HG02870 (cell line): ENCODE measurements around the gene SRGAP2B.
"Not testable (repeated sequence)": the region's sequence is repeated elsewhere in the genome, so short reads cannot be mapped to it uniquely, and the experiment has no call there.

Source experiments
- ATAC-seq: cut with Tn5 transposase; IDR thresholded peaks from one replicate; pipeline ENCODE4 v1.9.1; 2021; ENCODE audit warnings: mild to moderate bottlenecking, moderate library complexity; ENCODE audit not compliant: unreplicated experiment

SRGAP2B gene

DNA sequence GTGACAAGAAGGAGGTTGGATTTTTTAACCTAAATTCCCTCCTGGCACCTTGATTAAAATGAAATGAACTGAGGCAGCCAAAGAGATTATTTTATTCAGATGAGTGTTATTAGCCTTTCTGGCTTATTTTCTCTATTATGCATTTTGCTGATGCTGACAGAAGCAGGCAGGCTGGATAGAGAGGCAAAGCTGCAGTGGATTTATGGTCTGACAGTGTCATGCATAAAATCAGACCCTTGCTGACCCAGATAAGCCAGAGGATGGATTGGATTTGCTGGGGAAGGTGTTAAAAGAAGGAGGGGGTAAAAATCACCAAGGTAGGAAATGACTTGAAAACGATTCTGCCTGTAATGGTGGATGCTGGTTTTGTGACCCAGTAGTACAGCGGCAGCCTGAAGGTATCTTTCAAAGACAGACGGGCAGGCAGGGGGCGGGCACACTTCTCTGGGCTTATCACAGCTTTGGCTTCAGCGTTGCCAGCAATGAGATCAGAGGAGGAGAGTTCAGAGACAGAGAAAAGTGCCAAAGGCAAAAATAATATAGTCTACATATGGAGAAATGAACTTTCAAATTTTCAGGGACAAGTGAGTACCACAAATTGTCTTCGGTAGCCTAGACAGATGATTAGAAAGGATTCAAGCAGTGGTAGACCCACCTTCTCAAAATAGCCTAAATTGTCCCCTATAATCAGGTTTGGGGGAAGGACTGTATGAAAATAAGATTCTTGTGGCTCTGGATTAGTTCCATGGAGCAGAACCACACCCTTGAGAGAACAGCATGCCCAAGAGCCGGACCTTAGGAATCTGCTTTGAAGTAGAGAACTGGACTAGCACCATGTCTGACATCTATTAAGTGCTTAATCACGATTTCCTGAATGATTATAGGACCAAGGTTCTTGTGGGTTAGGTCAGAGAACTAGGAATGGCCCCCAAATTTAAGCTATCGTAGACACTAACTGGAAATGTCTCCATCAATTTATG lies 133.2 kb downstream of the SRGAP2B start:
- ATAC-seq: not testable (repeated sequence)

DNA sequence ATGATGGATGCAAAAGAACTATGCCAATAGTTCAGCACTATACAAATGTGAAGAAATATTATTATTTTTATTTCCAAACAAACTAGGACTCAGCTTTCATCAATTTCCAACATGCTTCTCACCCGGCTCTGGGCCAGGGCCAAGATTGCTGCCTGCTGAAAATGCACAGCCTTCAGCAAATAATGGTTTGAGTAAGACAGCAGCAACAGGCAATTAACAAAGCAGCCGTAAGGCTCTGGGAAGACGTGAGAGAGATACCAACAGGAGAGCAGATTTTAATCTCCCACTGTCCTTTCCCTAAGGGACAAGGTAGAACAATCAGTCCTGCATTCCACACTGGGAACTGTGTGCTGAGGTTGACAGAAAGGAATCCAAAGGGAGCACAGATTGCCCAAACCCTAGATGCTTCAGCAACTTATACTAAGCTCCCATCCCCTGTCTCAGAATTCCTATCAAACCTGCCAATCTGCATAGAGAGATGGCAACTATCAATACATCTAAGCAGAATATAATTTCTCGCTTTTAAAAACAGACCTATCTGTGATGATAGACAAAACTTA lies 134.1 kb downstream of the SRGAP2B start:
- not testable (repeated sequence) for ATAC-seq

DNA sequence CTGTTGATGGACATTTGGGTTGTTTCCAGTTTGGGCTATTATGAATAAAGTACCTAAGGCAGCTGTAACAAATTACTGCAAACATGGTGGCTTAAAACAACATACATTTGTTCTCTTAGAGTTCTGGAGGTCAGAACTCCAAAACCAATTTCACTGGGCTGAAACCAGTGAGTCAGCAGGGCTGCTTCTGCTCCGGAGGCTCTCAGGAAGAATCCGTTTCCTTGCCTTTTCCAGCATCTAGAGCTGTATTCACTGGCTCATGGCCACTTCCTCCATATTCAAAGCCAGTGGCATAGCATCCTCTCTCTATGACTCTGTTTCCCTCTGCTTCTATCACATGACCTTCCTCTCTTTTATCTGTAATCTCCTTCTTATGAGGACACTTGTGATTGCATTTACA lies 146.7 kb downstream of the SRGAP2B start:
- not testable (repeated sequence) for ATAC-seq

DNA sequence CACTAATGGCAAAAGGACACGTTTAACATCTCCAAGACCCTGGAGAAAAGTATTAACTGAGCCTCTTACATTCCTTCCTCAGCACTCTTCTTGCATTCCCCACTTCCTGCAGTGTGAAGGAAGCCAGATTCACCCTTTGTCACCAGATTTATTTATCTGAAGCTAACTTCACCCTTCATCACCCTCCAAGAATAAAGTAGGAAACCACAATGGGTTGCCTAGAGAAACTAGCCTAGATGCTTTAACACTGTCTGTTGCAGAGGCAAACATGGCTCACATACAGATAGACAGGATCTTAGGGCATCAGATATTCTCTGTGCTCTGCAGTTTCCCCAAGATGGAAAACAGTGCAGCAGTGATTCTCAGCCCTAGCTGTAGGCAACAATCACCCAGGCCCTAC lies 147.6 kb downstream of the SRGAP2B start:
- not testable (repeated sequence) for ATAC-seq

DNA sequence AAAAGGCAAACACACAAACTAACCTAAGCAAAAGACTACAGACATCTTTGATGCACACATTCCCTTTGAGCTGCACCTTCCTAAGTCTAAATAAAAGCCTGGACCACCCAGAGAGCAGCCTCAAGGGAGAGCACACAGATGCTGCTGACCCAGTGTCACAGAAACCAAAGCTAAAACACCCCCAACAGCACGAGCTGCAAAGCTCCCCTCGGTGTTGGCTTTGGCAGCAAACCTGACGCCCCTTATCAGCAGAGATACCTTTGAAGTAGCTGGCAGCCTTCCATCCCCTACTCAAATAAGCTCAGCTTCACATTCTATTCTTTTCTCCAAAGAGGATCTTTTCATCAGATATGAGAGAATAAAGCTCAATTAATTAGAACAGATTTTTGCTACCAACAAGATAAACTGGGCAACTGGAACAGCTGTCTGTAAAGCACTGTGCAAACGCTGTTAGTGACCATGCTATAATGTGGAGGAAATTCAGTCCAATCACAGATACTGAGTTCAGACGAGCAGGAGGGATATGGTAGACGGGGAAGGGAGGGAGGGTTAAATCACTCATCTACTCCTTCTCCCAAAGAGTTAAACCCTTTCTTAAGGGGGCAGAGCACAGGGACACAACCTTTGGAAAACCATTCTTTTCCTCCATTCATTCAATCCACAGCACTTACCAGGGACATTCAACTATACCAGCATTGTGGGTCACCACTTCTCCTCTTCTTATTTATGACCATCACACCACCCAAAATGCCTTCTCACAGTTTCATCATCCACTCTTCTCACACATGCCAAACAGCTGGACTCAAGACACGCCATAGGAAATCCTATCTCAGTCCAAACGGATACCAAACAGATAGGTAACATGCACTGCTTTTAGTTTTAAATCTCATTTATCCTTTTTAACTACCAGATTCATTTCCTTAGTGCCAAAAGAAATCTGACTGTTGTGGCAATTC lies 148.3 kb downstream of the SRGAP2B start:
- not testable (repeated sequence) for ATAC-seq

DNA sequence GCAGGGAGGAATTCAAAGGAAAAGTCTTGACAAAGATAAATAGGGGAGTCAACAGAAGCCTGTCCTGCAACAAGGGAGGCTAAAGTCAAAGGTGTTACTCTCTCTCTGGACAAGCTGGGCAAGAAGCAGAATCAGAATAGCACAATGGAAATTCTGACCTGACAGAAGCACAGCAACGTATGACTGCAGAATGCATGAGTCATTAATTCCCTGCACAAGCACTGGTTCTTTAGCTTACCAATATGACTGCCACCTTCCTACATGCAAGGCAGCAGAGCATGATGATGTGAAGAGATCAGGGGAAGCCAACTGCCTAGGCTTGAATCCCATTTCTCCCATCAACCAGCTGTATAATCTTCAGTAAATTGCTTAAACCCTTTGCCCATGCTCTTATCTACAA lies 153.4 kb downstream of the SRGAP2B start:
- ATAC-seq: peak; percentile 54

DNA sequence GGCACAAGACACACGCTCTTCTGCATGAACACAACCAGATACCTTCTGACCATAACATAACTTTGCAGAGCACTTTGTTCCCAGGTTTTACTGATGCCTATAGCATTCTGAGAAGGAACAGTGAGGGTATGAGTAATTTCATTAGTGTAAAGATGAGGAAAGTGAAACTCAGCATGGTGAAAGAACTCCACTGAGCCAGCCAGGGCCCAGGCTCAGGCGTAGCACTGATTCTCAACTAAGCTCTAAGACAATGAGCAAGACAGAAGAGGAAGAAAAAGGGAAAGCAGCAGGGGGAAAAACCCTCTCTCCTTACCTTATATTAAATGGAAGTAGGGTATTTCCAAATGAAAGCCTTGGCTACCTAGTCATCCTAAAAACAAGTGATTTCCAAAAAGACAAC lies 155.1 kb downstream of the SRGAP2B start:
- peak; percentile 80 for ATAC-seq

DNA sequence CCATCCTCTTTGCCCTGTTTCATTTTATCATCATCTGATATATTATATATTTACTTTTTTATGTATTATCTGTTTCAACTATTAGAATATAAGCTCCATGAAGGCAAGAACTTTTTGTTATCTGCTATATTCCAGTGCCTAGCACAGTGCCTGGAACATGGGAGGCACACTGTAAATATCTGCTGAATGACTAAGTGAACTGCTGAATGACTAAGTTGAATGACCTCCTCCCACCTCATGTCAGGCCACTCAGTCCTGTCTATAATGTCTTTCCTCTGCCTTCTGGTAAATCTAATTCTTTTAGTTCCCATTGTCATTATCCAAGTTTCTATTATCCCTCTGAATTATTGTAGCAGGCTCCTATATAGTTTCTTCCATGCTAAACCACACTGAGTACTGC lies 156.5 kb downstream of the SRGAP2B start:
- ATAC-seq: not testable (repeated sequence)

DNA sequence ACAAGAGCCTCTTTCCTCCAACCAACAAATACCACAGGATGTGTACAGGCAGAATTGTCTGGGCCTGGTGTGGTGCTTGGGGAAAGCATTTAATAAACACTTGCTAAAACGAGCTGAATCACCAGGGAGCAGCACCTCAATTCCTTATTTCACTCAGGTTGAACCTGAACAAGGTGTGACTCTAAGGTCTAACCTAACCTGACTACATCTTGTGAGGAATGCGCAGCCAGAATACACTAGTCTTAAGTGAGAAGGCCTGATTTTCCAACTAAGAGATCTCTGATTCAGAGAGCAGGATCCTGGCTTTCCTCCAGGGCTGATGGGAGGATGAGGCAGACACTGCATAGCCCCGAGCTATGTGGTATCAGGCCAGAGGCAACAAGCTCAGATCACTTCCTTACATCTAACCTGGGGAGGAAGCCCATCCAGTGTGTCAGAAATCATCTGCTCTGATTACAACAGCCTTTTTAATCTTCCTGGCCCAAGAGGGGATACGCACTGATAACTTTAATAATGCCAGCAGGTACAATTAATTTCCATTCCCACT lies 158.9 kb downstream of the SRGAP2B start:
- not testable (repeated sequence) for ATAC-seq

DNA sequence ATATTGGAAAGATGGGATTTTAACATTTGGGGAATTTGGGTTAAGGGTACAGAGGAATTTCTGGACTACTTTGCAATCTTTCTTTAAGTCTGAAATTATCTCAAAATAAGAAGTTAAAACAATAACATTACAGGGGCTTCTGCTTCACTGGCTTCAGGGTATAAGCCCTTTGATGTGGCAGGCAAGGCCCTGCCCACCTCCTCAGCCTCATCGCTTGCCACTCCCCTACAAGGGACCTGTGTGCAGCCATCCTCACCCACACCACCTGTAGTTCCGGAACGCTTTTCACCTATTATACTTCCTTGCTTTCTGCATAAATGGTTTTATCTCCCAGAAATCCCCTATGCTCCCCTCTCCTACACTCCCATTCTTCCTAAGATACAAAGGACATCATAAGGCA lies 159.8 kb downstream of the SRGAP2B start:
- not testable (repeated sequence) for ATAC-seq

DNA sequence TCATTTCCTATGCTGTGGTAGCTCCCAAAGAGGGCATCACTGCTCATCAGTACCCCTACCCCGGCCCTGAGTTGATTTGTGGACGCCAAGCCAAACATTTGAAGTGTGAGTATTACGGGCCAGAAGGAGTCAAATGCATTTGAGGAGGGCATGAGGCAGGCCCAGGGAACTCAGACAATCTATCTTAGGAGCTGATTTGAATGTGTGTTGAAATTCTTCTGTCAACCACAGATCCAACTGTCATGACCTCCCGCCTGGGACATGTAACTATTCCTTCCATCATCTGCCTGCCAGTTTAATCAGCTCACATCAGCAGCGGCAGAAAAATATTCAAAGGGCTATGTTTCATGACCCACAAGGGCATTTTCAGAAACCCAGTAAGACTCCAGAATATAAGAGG lies 162.1 kb downstream of the SRGAP2B start:
- not testable (repeated sequence) for ATAC-seq

DNA sequence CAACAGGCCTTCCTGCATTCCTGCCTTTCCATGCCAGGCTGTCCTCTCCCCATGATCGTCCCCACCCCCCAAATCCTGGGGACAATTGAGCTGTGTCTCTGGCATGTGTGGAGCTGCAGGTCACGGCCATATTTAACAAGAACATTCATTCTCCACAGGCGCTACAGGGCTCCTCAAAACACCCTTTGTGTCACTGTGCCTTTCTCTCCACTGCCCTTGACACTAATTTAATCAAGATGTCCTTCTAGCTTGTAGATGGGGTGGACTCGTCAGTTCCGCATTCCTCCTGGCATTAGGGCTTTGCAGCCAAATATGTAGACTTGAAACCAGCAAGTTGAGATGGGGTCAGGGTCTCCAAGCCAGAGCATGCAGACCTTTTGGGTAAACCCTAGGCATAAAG lies 163.0 kb downstream of the SRGAP2B start:
- ATAC-seq: not testable (repeated sequence)

DNA sequence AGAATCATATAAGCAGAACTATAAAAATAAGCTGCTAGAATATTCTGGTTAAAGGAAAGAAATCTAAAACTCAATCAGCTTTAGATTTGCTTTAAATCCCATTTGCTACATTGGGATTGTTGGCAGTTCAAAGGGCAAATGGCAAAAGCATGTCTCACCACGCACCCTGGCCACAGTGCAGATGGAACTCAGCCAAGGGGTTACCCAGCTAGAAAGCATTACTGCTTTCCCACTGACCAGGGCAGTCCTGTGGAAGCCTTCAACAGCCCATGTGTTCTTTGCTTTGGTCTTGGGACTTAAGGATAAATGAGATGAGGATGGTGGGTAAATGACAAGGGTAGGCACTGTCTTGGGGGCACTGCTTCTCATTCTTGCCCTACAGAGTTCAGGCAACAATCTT lies 163.6 kb downstream of the SRGAP2B start:
- not testable (repeated sequence) for ATAC-seq

DNA sequence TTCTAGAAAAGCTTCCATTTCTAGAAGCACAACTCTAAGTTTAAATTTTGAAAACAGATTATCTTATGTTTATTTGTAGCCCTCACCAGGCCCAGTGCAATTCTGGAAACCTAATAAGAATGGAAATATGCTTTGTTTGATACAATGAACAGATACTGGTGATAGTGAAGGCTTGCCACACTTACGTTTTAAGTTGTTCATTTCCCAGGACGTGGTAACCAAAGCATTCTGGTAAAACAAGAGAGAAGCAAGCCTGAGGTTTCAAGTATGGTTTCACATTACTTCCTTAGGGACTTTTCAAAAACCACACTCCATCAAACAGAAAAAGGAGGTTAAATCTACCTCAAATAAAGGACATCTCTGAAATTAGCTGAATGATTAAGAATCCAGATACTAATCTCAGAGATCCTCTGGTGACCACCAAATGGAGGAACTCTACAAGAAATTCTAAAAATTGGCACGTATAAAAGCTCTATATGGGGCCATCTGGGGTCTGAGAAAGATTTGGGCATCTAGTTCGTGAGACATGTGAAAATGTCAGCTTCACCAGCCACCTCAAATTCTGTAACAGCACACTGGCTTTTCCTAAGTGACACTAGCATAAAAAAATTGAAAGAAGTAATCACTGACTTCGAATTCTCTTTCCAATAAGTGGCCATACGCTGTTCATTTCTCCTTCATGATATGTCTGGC lies 164.9 kb downstream of the SRGAP2B start:
- not testable (repeated sequence) for ATAC-seq

DNA sequence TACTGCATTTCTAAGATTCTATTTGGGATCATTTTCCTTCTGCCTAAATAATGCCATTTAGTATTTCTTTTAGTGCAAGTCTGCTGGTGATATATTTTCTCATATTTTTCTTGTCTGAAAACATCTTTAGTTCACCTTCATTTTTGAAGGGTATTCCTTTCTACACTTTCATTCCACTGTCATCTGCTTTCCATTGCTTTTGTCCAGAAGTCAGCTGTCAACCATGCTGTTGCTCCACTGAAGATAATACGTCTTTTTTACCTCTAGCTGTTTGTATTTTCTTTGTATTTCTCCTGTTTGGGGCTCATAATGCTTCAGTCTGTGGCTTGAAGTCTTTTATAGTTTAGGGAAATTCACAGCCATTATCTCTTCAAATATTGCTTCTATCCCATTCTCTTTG lies 167.8 kb downstream of the SRGAP2B start:
- ATAC-seq: not testable (repeated sequence)

DNA sequence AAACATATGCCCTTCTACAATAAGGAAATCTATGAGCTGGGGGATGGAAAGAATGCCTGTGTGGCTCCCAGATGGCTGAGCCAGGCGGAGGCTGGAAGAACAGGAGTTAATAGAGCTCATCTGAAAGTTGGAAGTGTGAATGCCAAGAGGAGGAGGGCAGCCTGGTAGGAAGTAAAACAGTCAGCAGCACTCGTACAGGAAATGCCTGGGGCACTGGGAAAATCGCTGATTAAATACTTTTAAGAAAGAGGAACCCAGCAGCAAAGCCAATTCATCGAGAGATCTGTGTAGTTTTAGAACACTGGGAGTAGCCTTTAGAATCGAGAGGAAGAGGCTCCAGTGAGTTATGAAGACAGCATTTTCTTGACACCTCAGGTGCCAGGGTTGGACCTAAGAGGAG lies 171.5 kb downstream of the SRGAP2B start:
- ATAC-seq: not testable (repeated sequence)

DNA sequence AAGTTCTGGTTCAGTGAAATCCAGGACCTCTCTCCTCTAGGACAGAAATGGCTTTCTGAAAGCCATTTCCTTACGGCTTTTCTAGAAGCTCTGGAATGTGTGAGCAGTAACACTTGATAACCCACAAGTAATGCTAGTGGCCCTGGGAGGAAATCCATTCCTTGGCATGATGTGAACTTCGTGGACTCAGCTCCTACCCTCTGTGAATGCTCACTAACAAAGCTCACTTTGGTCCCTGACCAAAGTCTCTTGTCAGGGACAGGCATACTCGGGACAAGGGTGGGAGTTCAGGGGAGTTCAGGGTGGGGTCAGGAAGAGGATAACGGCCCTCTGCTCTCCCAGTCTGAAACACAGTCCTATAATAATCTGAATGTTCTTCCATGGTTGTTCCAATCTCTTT lies 172.3 kb downstream of the SRGAP2B start:
- ATAC-seq: not testable (repeated sequence)

DNA sequence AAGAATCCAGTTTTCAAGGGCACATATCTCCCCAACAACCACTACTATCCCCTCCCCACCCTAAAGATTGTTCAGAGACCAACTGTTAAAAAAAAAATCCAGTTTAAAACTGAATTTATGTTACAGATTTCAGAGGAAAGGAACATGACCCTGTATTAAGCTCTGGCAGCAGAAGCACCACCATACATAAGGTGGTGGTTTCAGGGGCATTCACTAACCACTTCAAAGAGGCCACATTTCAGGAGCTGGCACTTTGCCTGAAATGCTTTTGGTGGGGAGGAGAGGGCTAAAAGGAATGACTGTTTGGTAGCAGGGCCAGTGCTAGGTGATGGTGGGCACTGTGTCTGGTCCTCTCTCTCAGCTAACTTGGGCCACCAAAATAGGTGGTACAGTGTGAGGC lies 176.0 kb downstream of the SRGAP2B start:
- not testable (repeated sequence) for ATAC-seq

DNA sequence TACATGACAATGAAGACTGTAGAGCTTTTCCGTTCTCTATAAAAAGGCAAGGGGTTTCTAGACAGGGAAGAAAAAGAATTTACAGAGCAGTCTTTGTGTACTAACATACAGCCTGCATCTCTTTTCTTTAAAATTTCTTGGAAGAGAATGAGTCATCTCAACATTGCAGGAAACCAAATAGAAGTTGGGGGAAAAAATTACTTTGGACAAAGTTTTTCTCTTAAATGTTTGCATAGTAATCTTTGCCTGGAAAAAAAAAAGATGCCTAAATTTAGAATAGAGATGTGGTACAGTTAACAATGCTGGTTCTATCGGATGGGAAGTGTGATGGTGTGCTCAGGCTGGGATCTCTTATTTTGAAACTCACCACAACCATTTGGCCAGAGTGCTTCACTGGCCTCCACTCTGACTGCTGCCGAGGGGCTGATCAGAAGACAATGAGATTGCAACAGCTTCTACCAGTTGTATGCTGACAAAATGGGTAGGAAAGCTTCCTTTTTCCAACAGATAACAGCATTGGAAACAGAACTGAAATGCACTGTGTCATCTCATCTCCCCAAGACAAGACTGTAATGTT lies 177.0 kb downstream of the SRGAP2B start:
- ATAC-seq: not testable (repeated sequence)
